K562 (cell line): Measurements from ENCODE around the gene KCNQ5. TPM values are rescaled to one million over a fixed set of nuclear protein-coding genes. Genes with fewer than 3 reads are reported as not detected.

Source experiments
- ATAC-seq: fragments of 200-7000 bp; cut with Tn5 transposase; 3 replicates; pipeline ENCODE4 v1.9.1; 2020; ENCODE audit warnings: moderate library complexity
- BruUV-seq: library from RNA; stranded (reverse); fragments of 400-500 nt; replicated peaks from 2 replicates; lab custom pipeline; 2021; lab: Mats Ljungman, UMichigan
- CTCF ChIA-PET: fragments of 300-600 bp; formaldehyde crosslinking; extraction: SDS; loops from one replicate; lab custom pipeline; 2021; ENCODE audit warnings: low intra/inter-chr PET ratio; lab: Yijun Ruan, JAX
- POLR2A ChIA-PET: fragments of 300-600, 350-650 bp; sonication (Branson Sonifier 250); formaldehyde crosslinking; extraction: SDS; loops from one replicate; lab custom pipeline; 2021; ENCODE audit warnings: antibody characterized with exemption, inconsistent platforms; lab: Yijun Ruan, JAX
- DNase-seq, 4 experiments: peaks; one replicate each; pipeline versions ENCODE4 v3.0.0 to v3.0.0-alpha.2; 2011 to 2018; ENCODE audit warnings: low spot score in 3 of 4, mixed read lengths in 3 of 4; ENCODE audit errors: extremely low read depth in 1 of 4
- FAIRE-seq: peaks from 2 replicates; lab custom pipeline; 2011; peaks lifted over from hg19 to GRCh38; lab: Jason Lieb, UNC
- H2AFZ ChIP-seq: 2 replicates; pipeline ENCODE4 v1.6.0; 2011; ENCODE audit warnings: low read depth, low read length, control low read depth, inconsistent platforms
- H3K27ac ChIP-seq: fragments of 200-600 bp; 3 replicates; pipeline ENCODE4 v1.8.0; 2011; ENCODE audit warnings: low read depth, mild to moderate bottlenecking, control low read depth, inconsistent platforms, low read length, moderate library complexity, mixed read lengths; ENCODE audit errors: extremely low read depth
- H3K27me3 ChIP-seq, 2 experiments: fragments of 300-600 bp in 1 of 2; 2 replicates in 1 of 2; 3 replicates in 1 of 2; pipeline versions ENCODE4 v1.6.0 to v1.8.0; 2011; ENCODE audit warnings: inconsistent platforms in 2 of 2, low read length in 2 of 2, mild to moderate bottlenecking in 1 of 2, mixed read lengths in 1 of 2, moderate library complexity in 1 of 2; ENCODE audit not compliant: control insufficient read depth in 2 of 2, insufficient read depth in 2 of 2
- H3K36me3 ChIP-seq: fragments of 300-600 bp; 3 replicates; pipeline ENCODE4 v1.8.0; 2011; ENCODE audit warnings: mild to moderate bottlenecking, low read length, inconsistent platforms; ENCODE audit not compliant: control insufficient read depth, insufficient read depth
- H3K4me1 ChIP-seq, 2 experiments: fragments of 200-600 bp in 1 of 2; replicated peaks in 1 of 2; 2 replicates in 1 of 2; 3 replicates in 1 of 2; pipeline versions ENCODE4 v1.5.1 to v1.8.0; 2011; ENCODE audit warnings: inconsistent platforms in 2 of 2, low read length in 2 of 2, mild to moderate bottlenecking in 1 of 2, mixed read lengths in 1 of 2, moderate library complexity in 1 of 2; ENCODE audit not compliant: control insufficient read depth in 2 of 2, insufficient read depth in 2 of 2
- H3K4me2 ChIP-seq: 2 replicates; pipeline ENCODE4 v1.6.1; 2011; ENCODE audit warnings: low read length, control low read depth, inconsistent platforms, mixed read lengths; ENCODE audit not compliant: insufficient read depth
- H3K4me3 ChIP-seq: fragments of 200-600 bp; sonication (generic), shearing (Covaris generic); 2 replicates; pipeline ENCODE4 v1.5.1; 2016; ENCODE audit warnings: control low read depth, inconsistent platforms
- H3K79me2 ChIP-seq: fragments of 200-600 bp; 3 replicates; pipeline ENCODE4 v1.8.0; 2011; ENCODE audit warnings: low read length, inconsistent platforms; ENCODE audit not compliant: control insufficient read depth, insufficient read depth
- H3K9ac ChIP-seq, 2 experiments: 2 replicates each; pipeline versions ENCODE4 v1.6.0 to v1.6.1; 2011; ENCODE audit warnings: low read depth in 2 of 2, low read length in 2 of 2, control low read depth in 1 of 2, inconsistent platforms in 1 of 2, mild to moderate bottlenecking in 1 of 2, mixed read lengths in 1 of 2; ENCODE audit not compliant: insufficient read depth in 1 of 2
- H3K9me1 ChIP-seq: one replicate; pipeline ENCODE4 v1.6.0; 2011; ENCODE audit warnings: inconsistent platforms, mild to moderate bottlenecking, low read length, moderate library complexity; ENCODE audit not compliant: control insufficient read depth, insufficient read depth
- H3K9me3 ChIP-seq: replicated peaks from 2 replicates; pipeline ENCODE4 v1.5.1; 2011; ENCODE audit warnings: low read depth, low read length, inconsistent platforms; ENCODE audit not compliant: control insufficient read depth, insufficient read depth
- H4K20me1 ChIP-seq: replicated peaks from 2 replicates; pipeline ENCODE4 v1.6.1; 2011; ENCODE audit warnings: low read length, inconsistent platforms, mixed read lengths; ENCODE audit not compliant: control insufficient read depth, insufficient read depth
- DIDO1 ChIP-seq: fragments of 450-650 bp; IDR thresholded peaks from 2 replicates; pipeline ENCODE4 v1.6.1; 2016; ENCODE audit warnings: low read depth, missing biosample characterization, missing genetic modification characterization
- MYNN ChIP-seq, 2 experiments: sonication (generic); formaldehyde crosslinking in 1 of 2; IDR thresholded peaks; 2 replicates each; pipeline versions ENCODE4 v1.5.0 to v1.6.1; 2016 to 2020; ENCODE audit warnings: antibody characterized with exemption in 1 of 2, missing genetic modification reagents in 1 of 2
- PBX2 ChIP-seq, 2 experiments: IDR thresholded peaks in 1 of 2; conservative IDR thresholded peaks in 1 of 2; 2 replicates each; pipeline ENCODE4 v1.6.1; 2016; ENCODE audit warnings: low read depth in 2 of 2, mild to moderate bottlenecking in 1 of 2, missing compliant biosample characterization in 1 of 2, missing genetic modification characterization in 1 of 2, moderate library complexity in 1 of 2
- ZNF79 ChIP-seq: fragments of 250-450 bp; sonication (Bioruptor Pico); IDR thresholded peaks from 2 replicates; pipeline ENCODE4 v1.4.0; 2020; ENCODE audit warnings: low read depth, mild to moderate bottlenecking, moderate library complexity
- WGBS: fragments of 100-300 bp; shearing (Covaris generic); methylation state at CpG from one replicate; pipeline ENCODE4 v1.1.6; 2016; ENCODE audit warnings: low coverage, mixed read lengths; ENCODE audit not compliant: insufficient coverage; ENCODE audit errors: missing lambda C conversion rate; 5-methylcytosine and 5-hydroxymethylcytosine counted together
- in situ Hi-C: fragments of 300-500 bp; cut with MboI; formaldehyde crosslinking; loops from 4 replicates; pipeline ENCODE4 v1.15.0; 2018; ENCODE audit warnings: inconsistent platforms, mixed read lengths
- intact Hi-C: fragments of 100-400 bp; cut with micrococcal nuclease; formaldehyde crosslinking; loops from 2 replicates; pipeline ENCODE4 v1.14.2; 2022
- polyA plus RNA-seq, 8 experiments: library from polyadenylated mRNA; depleted of rRNA in 4 of 8; stranded (reverse) in 5 of 8; unstranded in 3 of 8; fragments of >200 nt; fragmentation: Nextera tagmentation in 2 of 8; fragmentation: Illumina TruSeq in 1 of 8; extraction: Ambion mirVana in 2 of 8; extraction: Trizol in 1 of 8; gene quantifications; 2 replicates each; pipeline versions ENCODE4 v1.2.1 to v1.2.3, GENCODE V29; 2011 to 2014; ENCODE audit warnings: inconsistent platforms in 1 of 8, missing spikeins in 1 of 8
- total RNA-seq, 7 experiments: library from RNA; depleted of rRNA in 6 of 7; stranded (reverse); fragments of >200 nt in 6 of 7; fragmentation: Illumina TruSeq in 2 of 7; extraction: Trizol in 2 of 7; gene quantifications; 2 replicates each; pipeline versions ENCODE4 v1.2.1 to v1.2.3, GENCODE V29; 2011 to 2021; ENCODE audit warnings: low replicate concordance in 1 of 7
- TF ChIP-seq, protein P1 (sequence below): fragments of 450-650 bp; formaldehyde crosslinking; IDR thresholded peaks from 2 replicates; pipeline ENCODE4 v1.4.0; 2022; ENCODE audit warnings: missing genetic modification characterization
- TF ChIP-seq, protein P2 (sequence below): IDR thresholded peaks from 2 replicates; pipeline ENCODE4 v1.6.1; 2012; ENCODE audit warnings: low read depth, low read length, improper control_type of control experiment, borderline replicate concordance

Gene KCNQ5
- total and polyA plus RNA-seq, 9 of the 15 experiments (the other 6 are each of a cell fraction or from before 2014, with no cell fraction given): 0.31 to 5.9 (median 2.6) TPM

GRCh38 chr6:72760114-72760793 is 138.4 kb downstream of the KCNQ5 start:
- Histone ChIP-seq H3K9me1 (no peaks in the 10 kb centered on the region), H3K27ac (no peak overlapping the region), H3K9ac (no peak overlapping the region), H3K27me3 (no peaks in the 10 kb centered on the region), H3K4me3 (no peak overlapping the region), H3K36me3 (no peaks in the 10 kb centered on the region), H3K4me1 (no peaks in the 10 kb centered on the region; a peak in 1 of 5 replicates), H3K9me3 (no peaks in the 10 kb centered on the region), H4K20me1 (no peaks in the 10 kb centered on the region), H2AFZ (no peak overlapping the region)
- 46% methylated on average over 1 of the region's 4 CpGs for WGBS
- ChIA-PET POLR2A (interaction anchor here (0.6 to 1.1 kb wide), 2 partner anchors 29 to 1336 kb away, joined by 3 read pairs; no protein-coding TSS in a partner anchor), CTCF (no interaction called here)
- intact Hi-C loops: no loop called here
- FAIRE-seq (no peak), DNase-seq (no peak), ATAC-seq (no peak)
- in situ Hi-C loops: no loop called here
- BruUV-seq: no TSS peak
- TF ChIP-seq, protein P1, sequence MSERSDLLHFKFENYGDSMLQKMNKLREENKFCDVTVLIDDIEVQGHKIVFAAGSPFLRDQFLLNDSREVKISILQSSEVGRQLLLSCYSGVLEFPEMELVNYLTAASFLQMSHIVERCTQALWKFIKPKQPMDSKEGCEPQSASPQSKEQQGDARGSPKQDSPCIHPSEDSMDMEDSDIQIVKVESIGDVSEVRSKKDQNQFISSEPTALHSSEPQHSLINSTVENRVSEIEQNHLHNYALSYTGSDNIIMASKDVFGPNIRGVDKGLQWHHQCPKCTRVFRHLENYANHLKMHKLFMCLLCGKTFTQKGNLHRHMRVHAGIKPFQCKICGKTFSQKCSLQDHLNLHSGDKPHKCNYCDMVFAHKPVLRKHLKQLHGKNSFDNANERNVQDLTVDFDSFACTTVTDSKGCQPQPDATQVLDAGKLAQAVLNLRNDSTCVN (CRISPR knock-in tag): no peak
- TF ChIP-seq, protein P2, sequence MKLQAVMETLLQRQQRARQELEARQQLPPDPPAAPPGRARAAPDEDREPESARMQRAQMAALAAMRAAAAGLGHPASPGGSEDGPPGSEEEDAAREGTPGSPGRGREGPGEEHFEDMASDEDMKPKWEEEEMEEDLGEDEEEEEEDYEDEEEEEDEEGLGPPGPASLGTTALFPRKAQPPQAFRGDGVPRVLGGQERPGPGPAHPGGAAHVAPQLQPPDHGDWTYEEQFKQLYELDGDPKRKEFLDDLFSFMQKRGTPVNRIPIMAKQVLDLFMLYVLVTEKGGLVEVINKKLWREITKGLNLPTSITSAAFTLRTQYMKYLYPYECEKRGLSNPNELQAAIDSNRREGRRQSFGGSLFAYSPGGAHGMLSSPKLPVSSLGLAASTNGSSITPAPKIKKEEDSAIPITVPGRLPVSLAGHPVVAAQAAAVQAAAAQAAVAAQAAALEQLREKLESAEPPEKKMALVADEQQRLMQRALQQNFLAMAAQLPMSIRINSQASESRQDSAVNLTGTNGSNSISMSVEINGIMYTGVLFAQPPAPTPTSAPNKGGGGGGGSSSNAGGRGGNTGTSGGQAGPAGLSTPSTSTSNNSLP: no peak
- TF ChIP-seq ZNF79 (CRISPR knock-in tag) (no peak), PBX2 (CRISPR knock-in tag; IDR thresholded peaks at IDR 0.05; ENCODE audit: low read depth) (no peak), PBX2 (tag; conservative IDR thresholded peaks at IDR 0.05; ENCODE audit: low read depth) (no peak), DIDO1 (tag) (no peak), MYNN (IDR thresholded peaks at IDR 0.05) (no peak), MYNN (CRISPR knock-in tag; IDR thresholded peaks at IDR 0.05) (no peak)
- TF ChIP-seq, all 486 proteins: peak for 0
- Histone ChIP-seq H3K79me2 (no peaks in the 10 kb centered on the region), H3K4me2 (no peak overlapping the region; the same call in 1 of the 2 replicates)
